Thoracic aorta (tissue), 2 donors: ENCODE results near the gene LRRC9. TPM values are rescaled to one million over a fixed set of nuclear protein-coding genes. Genes with fewer than 3 reads are reported as not detected.
"Not testable (repeated sequence)": the region's sequence is repeated elsewhere in the genome, so short reads cannot be mapped to it uniquely, and the experiment has no call there.

ENCODE experiments used
- ATAC-seq: fragments of 150-250 bp; one replicate; pipeline ENCODE4 v1.8.0; 2017; ENCODE audit warnings: low read depth; ENCODE audit not compliant: insufficient number of reproducible peaks, low FRiP score
- DNase-seq: peaks from one replicate; pipeline ENCODE4 v3.0.0-alpha.2; 2020; ENCODE audit warnings: low spot score
- H3K27ac ChIP-seq, 2 donors: fragments of 200-600 bp; sonication (generic); 1 replicate in 1 of 2; 2 replicates in 1 of 2; pipeline ENCODE4 v1.5.1; 2016; ENCODE audit warnings: mild to moderate bottlenecking in 2 of 2, moderate library complexity in 2 of 2
- H3K27me3 ChIP-seq: fragments of 200-600 bp; sonication (generic); replicated peaks from 2 replicates; pipeline ENCODE4 v1.6.0; 2016; ENCODE audit warnings: mild to moderate bottlenecking; ENCODE audit not compliant: insufficient read depth
- H3K36me3 ChIP-seq: fragments of 200-600 bp; sonication (generic); one replicate; pipeline ENCODE4 v1.5.1; 2016
- H3K4me1 ChIP-seq, 2 donors: fragments of 200-600 bp; sonication (generic); 1 replicate in 1 of 2; 2 replicates in 1 of 2; pipeline versions ENCODE4 v1.5.1 to v1.6.0; 2016; ENCODE audit warnings: low read depth in 2 of 2, mild to moderate bottlenecking in 1 of 2; ENCODE audit not compliant: control insufficient read depth in 1 of 2
- H3K4me3 ChIP-seq: fragments of 200-600 bp; sonication (generic); 2 replicates; pipeline ENCODE4 v1.5.1; 2016; ENCODE audit warnings: mild to moderate bottlenecking
- H3K9me3 ChIP-seq: fragments of 200-600 bp; sonication (generic); 2 replicates; pipeline ENCODE4 v1.5.1; 2016
- CTCF ChIP-seq: fragments of 200-600 bp; sonication (generic); IDR thresholded peaks from one replicate; pipeline ENCODE4 v1.5.1; 2019; ENCODE audit warnings: antibody characterized with exemption
- total RNA-seq, 2 donors: library from RNA; depleted of rRNA; stranded (reverse); fragments of >200 nt; gene quantifications; one replicate each; pipeline versions ENCODE4 v1.1.0 to v1.2.3, GENCODE V29; 2016

Gene LRRC9
- total RNA-seq, 2 donors from 2014 or later = not detected

- Histone ChIP-seq H3K27ac (no peak overlapping the region), H3K4me1 (no peaks in the 10 kb centered on the region), H3K4me3 (no peak overlapping the region), H3K9me3 (no peaks in the 10 kb centered on the region), H3K27me3 (no peaks in the 10 kb centered on the region), H3K36me3 (no peaks in the 10 kb centered on the region)
- no peak for ATAC-seq
- no peak for TF ChIP-seq CTCF
- no peak for DNase-seq
Measured at GRCh38 chr14:59926534-59926933, 6.6 kb downstream of the LRRC9 start.

GRCh38 chr14:59931237-59931636 is 11.3 kb downstream of the LRRC9 start:
- ATAC-seq (no peak), DNase-seq (no peak)
- Histone ChIP-seq H3K4me1 (no peaks in the 10 kb centered on the region), H3K27ac (no peak overlapping the region), H3K27me3 (no peaks in the 10 kb centered on the region), H3K4me3 (no peak overlapping the region), H3K9me3 (no peaks in the 10 kb centered on the region), H3K36me3 (no peaks in the 10 kb centered on the region)
- no peak for TF ChIP-seq CTCF

GRCh38 chr14:59936145-59936544 is 16.2 kb downstream of the LRRC9 start:
- no peaks in the 10 kb centered on the region for H3K27me3 ChIP-seq
- DNase-seq = no peak
- no peaks in the 10 kb centered on the region for H3K4me1 ChIP-seq
- TF ChIP-seq CTCF = no peak
- H3K27ac ChIP-seq = no peak overlapping the region
- H3K9me3 ChIP-seq = no peaks in the 10 kb centered on the region
- ATAC-seq = no peak
- H3K36me3 ChIP-seq = no peaks in the 10 kb centered on the region
- H3K4me3 ChIP-seq = no peak overlapping the region

GRCh38 chr14:59939828-59940227 is 19.9 kb downstream of the LRRC9 start:
- DNase-seq (no peak), ATAC-seq (no peak)
- Histone ChIP-seq H3K9me3 (no peaks in the 10 kb centered on the region), H3K27ac (no peak overlapping the region), H3K4me3 (no peak overlapping the region), H3K36me3 (no peaks in the 10 kb centered on the region), H3K27me3 (no peaks in the 10 kb centered on the region), H3K4me1 (no peaks in the 10 kb centered on the region)
- TF ChIP-seq CTCF = no peak

- H3K36me3 ChIP-seq, H3K4me1 ChIP-seq, ATAC-seq, H3K4me3 ChIP-seq, DNase-seq, H3K27me3 ChIP-seq, H3K9me3 ChIP-seq, H3K27ac ChIP-seq: not testable (repeated sequence)
Measured at GRCh38 chr14:59942296-59942862, 22.4 kb downstream of the LRRC9 start.

GRCh38 chr14:59944909-59945308 is 25.0 kb downstream of the LRRC9 start:
- ATAC-seq = no peak
- no peaks in the 10 kb centered on the region for H3K9me3 ChIP-seq
- no peaks in the 10 kb centered on the region for H3K4me1 ChIP-seq
- DNase-seq = no peak
- no peak overlapping the region for H3K27ac ChIP-seq
- H3K36me3 ChIP-seq = no peaks in the 10 kb centered on the region
- no peak overlapping the region for H3K4me3 ChIP-seq
- no peaks in the 10 kb centered on the region for H3K27me3 ChIP-seq
- TF ChIP-seq CTCF = no peak

- ATAC-seq, H3K36me3 ChIP-seq, H3K9me3 ChIP-seq, DNase-seq, H3K27ac ChIP-seq, H3K4me1 ChIP-seq, H3K4me3 ChIP-seq, H3K27me3 ChIP-seq: not testable (repeated sequence)
Measured at GRCh38 chr14:59952141-59952540, 32.2 kb downstream of the LRRC9 start.

- not testable (repeated sequence) for DNase-seq, H3K9me3 ChIP-seq, H3K4me3 ChIP-seq, H3K27ac ChIP-seq, ATAC-seq, H3K4me1 ChIP-seq, H3K36me3 ChIP-seq, H3K27me3 ChIP-seq
Measured at GRCh38 chr14:59957890-59958289, 37.9 kb downstream of the LRRC9 start.
